Inflammatory macrophage treated with lipopolysaccharide for 1 hour (primary cell): ENCODE results near the gene MB21D2.
"Not testable (repeated sequence)": the region's sequence is repeated elsewhere in the genome, so short reads cannot be mapped to it uniquely, and the experiment has no call there.

Experiments used
- DNase-seq, 2 donors: peaks; one replicate each; pipeline ENCODE4 v3.0.0-alpha.2; 2020 to 2022

The MB21D2 gene

DNA sequence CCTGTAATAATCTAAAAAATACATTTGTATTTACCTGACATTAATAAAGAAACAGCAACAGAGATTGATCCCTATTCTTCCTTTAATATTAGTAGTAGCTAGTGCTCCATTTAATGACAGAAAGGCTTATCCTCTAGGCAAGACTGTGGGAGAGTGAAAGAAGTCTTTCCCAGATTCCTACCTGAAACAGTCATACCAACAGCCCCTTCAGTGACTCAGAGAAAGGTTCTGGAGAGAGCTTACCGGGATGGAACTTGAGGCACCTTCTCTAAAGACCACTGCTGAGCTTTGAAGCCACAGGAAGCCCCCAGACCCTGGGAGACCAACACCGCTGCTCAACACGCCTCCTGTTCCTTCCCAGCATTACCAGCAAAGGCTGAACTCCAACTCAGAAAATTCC is 123.4 kb downstream of the MB21D2 start:
- no peak for DNase-seq

DNA sequence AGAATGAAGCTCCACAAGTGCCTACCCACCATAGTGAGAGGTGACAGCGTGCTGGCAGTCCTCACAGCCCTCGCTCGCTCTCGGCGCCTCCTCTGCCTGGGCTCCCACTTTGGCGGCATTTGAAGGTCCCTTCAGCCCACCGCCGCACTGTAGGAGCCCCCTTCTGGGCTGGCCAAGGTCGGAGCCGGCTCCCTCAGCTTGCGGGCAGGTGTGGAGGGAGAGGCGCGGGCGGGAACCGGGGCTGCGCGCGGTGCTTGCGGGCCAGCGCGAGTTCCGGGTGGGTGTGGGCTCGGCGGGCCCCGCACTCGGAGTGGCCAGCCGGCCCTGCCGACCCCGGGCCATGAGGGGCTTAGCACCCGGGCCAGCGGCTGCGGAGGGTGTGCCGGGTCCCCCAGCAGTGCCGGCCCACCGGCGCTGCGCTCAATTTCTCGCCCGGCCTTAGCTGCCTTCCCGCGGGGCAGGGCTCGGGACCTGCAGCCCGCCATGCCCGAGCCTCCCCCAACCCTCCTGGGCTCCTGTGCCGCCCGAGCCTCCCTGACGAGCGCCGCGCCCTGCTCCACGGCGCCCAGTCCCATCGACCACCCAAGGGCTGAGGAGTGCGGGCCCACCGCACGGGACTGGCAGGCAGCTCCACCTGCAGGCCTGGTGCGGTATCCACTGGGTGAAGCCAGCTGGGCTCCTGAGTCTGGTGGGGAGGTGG is 128.7 kb downstream of the MB21D2 start:
- DNase-seq = not testable (repeated sequence)

DNA sequence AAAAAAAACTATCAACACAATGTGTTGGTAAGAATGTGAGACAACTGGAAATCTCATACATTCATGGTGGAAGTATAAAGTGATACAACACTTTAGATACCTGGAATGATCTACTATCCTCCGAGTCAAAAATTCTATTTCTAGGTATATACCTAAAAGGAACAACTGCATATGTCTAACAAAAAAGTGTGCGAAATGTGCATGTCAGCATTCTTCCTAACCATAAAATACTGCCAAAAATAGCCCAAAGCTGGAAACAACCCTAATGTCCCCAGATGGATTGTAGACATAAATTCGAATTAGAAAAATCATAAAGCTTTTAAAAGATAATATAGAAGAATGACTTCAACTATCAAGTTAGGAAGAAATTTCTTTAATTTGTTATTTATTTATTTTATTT is 139.1 kb downstream of the MB21D2 start:
- no peak for DNase-seq

DNA sequence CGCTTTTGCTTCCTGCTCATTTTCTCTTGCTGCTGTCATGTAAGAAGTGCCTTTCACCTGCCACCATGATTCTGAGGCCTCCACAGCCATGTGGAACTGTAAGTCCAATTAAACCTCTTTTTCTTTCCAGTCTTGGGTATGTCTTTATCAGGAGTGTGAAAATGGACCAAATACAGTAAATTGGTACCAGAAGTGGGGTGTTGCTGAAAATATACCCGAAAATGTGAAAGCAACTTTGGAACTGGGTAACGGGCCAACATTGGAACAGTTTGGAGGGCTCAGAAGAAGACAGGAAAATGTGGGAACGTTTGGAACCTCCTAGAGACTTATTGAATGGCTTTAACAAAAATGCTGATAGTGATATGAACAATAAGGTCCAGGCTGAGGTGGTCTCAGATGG is 143.3 kb downstream of the MB21D2 start:
- DNase-seq = not testable (repeated sequence)

DNA sequence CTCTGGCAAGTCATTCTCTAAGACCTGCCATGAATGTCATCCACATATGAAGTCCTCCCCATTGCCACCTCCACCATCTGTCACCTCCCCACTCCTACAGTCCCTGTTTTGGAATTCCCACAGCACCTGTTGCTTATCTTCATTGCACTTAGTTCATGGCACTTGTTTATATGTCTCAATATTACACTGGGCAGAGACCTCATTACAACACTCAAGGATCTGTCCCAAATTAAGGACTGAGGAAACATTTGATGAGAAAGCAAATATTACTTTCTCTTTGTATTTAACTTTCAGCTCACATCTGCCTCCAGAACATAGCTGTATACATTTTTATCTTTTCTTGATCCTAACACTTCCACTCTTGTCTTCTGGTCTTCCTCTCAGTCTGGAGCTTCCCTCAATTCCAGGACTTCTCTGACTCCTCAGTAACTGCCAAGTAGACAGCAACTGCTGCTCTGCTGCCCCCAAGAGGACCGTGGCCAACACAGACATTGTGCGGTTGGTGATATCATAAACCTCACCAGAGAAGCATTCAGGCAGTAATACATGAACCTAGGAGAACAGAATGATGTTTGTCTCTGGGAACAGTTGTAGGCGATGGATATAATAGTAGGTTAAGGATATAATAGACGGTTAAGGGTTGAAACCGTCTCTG is 145.3 kb downstream of the MB21D2 start:
- DNase-seq = peak in 1 of 2 donors; percentile 2

DNA sequence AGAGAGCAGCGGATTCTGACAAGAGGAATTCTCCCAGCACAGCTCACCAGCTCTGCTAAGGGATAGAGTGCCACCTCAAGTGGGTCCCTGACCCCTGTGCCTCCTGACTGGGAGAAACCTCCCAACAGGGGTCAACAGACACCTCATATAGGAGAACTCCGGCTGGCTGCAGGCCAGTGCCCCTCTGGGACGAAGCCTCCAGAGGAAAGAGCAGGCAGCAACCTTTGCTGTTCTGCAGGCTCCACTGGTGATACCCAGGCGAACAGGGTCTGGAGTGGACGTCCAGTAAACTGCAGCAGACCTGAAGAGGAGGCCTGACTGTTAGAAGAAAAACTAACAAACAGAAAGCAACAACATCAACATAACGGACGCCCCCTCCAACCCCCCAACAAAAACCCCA is 159.0 kb downstream of the MB21D2 start:
- no peak for DNase-seq

DNA sequence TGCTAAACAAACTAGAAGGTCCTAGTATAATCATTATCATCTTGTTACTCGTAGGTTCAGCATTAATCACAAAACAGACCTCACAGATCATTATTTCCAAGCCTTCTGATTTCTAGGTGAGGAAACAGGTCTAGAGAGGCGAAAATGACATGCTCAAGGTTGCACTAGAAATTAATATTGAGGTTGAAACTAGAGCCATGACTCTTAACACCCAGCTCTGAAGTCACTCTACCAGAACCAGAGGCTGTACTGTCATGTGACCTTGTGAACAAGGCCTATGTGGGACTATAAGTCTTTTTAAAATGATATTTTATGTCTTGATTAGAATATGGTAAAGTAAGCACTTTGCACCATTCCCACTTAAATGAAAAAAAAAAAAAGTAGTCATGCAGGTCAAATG is 166.5 kb downstream of the MB21D2 start:
- no peak for DNase-seq

DNA sequence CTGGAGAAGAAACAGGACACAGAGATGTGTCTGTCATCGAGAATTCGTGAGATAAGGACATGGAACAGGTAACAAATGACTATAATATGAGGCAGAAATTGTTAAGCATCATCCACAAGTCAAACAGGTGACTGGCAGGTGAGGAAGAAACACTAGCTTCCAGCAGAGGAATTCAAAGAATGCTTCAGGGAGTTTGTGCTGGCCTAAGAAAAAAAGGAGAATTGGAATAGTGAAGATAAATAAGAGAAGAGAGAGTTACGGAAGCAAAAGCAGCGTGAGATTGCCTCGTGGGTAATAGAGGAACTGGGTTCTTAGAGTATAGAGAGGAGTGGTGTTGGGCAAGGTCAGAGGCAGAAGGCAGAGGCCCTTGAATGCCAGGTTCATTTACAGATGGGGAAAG is 167.5 kb downstream of the MB21D2 start:
- DNase-seq = no peak

DNA sequence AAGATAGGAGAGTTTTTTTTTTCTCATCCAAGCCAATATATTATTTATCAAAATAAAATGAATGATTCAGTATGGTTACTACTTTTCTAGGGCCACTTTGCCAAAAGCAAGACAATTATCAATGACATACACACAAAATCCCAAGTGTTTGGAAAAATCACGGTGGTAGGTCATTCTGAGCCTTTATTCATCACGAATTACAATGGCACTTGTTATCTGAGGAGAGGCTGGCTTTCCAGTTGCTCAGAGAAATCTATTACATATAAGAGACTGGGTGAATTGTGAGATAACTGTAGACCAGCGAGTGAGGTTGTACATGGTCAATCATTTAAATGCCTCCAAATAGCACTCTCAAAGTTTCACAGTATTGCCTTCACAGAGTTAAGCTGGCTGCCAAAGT is 169.9 kb downstream of the MB21D2 start:
- no peak for DNase-seq

DNA sequence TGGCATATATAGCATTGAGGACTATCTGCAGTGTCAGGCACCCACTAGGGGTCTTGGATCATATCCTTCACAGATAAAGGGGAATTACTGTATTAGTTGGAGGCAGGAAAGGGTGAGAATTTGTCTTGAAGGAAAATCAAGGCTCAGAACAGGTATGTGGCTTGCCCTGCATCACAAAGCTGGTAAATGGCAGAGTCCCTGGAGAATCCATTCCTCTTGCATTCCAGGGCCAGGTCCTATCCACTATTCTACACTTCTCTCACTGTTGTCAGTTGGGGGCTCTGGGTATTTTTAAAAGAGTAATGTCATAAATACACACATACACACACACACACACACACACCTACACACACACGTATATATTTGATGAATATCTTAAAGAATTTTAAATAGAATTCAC is 170.5 kb downstream of the MB21D2 start:
- no peak for DNase-seq
